Stimulated activated CD4-positive, alpha-beta T cell treated with anti-CD3 and anti-CD28 coated beads, Interleukin-4, amount 100 ng/mL, for 1 hour (primary cell): ENCODE data around the gene GNPTAB.

Source experiments
- DNase-seq: peaks from one replicate; pipeline ENCODE4 v3.0.0-alpha.2; 2020

GNPTAB gene

DNA sequence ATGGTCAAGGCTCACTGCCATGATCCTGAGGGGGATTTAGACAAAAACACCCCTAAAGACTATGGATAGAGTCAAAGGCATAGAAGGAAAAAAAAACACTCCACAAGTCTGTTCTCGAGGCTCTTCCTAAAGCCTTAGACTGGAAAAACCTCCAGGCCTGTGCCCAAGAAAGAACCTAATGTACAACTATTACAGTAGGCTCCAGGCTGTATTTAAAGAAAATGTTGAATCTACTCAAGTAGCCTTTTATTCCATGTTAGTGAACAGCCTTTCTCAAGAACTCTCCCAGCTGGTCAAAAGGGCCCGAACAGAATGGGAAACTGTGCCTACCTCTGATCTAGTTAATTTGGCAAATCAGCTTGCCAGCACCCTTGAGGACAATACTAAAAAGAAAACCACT lies 28.3 kb downstream of the GNPTAB start:
- no peak for DNase-seq

DNA sequence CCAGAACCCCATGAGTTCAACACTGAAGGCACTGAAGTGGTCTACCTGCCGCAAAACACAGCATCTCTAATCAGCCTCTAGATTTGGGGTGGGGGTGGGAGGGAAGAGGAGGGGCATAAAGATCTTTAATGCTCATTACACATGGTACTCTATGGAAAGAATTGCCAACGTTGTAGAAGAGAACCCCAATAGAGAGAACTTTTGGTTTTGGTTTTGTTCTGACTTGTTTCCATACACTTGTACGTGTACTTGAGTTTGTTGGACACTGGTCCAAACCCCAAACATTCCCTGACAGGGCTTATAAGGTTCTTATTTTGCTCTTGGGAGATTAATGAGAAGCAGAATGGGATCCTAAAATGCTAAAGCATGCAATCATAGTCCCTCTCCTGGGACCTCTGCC lies 31.0 kb downstream of the GNPTAB start:
- no peak for DNase-seq

DNA sequence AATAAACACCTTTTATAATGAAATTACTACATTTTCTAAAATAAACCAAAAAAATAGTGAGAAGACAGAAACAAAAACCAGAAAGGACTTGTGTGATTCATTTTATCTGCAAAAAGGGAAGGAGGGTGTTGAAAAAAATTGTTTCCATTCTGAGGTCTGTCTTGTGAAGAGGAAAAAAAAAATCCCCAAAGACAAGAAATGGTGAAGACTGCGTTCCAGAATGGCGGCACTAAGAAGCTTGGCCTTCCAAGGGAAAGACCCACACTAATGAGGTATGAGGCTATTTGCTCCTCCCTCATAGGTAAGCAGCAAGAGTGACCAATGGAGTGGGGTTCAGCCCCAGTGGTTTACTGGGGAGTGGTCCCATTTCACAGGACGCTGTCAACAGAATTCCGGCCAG lies 35.0 kb downstream of the GNPTAB start:
- DNase-seq = no peak

DNA sequence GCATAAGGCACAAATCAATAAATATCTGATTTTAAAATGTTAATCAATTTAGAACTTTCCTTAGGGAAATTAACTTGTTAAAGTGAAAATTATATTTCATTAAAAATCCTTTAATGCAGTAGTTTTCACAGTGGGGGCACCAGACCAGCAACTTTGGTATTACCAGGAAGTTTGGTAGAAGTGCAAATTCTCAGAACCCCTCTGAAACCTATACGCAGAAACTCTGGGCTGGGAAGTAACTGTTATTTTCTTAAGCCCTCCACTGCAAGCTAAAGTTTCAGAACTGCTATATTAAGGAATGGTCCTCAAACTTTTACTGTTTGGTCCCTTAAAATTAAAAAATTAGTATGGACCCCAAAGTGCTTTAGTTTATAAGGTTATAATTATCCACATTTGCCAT lies 35.7 kb downstream of the GNPTAB start:
- DNase-seq = no peak

DNA sequence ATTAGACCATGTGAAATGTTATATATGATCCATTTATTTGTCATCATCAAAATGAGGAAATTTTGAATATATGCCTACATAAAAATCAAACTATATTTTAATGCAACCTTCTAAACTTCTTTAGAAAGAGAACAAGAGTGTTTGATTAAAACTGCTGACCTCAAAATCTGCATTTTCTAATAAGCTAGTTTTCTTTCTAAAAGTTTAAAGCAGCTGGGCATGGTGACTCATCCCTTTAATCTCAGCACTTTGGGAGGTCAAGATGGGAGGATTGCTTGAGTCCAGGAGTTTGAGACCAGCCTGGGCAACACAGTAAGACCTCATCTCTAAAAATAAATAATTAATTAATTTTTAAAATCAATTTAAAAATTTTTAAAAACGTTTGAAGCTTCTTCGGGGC lies 36.2 kb downstream of the GNPTAB start:
- no peak for DNase-seq

DNA sequence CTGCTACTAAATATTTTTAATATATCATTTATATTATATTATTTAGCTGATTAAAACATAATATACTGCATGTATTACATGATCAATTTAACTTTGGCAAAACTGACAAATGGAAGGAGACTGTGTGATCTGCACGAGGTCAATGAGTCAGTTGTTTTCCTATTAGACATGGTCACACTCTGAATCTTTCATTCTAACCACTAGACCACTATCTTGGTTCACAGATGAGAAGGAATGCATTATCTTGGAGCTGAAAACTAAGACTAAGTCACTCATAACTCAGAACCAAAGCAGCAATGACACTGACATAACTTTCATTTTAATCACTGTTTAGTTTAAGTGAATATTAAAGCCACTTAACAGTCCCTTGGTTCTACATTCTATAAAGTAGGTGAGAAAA lies 37.4 kb downstream of the GNPTAB start:
- no peak for DNase-seq

DNA sequence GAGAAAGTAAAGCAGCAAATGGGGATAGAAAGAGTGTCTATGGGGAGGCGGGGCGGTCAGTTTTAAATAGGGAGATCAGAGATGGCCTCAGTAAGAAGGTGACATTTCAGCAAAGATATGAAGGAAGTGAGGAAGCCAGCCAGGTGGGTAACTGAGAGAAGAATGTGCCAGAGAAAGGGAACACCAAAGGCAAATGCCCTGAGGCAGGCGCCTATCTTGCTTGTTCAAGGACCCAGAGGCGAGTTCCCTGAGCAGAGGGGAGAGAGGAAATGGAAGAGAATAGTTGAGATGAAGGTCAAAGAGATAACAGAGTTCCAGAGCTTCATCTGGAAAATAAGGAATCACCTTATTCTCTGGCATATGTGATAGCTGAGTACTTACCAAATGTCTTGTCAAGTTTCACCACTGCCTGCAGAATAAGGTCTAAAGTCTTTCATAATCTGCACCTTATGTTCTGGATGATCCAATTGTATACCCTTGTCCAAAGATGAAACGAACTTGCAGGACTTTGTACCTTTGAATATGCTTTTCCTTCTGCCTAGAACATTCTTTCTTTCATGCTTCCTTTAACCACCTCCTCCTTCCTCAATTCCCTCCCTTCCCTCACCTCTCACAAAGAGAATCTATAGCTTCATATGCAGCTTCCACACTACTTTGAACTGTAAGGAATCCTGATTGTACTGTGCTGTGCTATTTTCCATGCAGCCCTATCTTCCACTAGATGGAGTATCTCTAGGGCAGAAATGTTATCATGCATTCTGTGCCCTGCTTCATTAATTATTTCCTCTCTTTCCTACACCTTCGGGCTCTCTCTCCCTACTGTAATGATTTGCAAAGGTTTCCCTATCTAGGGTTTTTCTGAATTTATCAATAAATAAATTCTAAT lies 38.5 kb downstream of the GNPTAB start:
- no peak for DNase-seq

DNA sequence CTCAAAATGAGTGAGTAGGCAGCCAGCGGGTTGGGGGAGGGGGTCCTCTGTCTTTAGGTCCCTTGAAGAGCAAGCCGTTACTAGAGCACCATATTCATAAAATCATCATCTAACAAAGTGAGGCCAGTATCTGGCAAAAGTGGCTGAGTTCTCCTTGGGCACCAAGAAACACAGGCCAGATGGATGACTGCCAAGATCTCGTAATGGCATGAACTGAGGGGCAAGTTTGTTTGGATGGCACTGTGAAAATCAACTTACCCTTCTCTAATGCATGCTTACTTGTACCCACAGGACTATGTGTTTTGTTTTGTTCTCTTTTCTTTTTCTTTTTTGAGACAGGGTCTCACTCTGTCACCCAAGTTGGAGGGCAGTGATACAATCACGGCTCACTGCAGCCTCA lies 41.6 kb downstream of the GNPTAB start:
- DNase-seq = no peak

DNA sequence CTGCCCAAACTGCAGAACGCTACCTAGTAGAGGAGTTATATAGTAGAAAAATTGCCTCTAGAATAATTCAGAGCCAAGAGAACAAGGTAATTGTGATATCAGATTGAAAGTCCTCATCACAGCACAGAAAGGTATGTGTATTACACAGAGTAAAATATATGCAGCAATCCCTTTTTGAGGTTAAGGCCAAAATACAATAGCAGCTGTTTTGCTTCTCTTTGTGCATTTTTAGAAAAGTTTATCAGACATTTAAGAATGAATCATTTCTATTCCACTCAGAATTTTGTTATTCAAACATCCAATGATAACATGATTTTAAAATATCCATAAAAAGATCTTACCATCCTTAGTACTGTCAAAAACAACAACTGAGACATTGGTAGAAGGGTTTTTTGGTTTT lies 45.1 kb downstream of the GNPTAB start:
- no peak for DNase-seq

DNA sequence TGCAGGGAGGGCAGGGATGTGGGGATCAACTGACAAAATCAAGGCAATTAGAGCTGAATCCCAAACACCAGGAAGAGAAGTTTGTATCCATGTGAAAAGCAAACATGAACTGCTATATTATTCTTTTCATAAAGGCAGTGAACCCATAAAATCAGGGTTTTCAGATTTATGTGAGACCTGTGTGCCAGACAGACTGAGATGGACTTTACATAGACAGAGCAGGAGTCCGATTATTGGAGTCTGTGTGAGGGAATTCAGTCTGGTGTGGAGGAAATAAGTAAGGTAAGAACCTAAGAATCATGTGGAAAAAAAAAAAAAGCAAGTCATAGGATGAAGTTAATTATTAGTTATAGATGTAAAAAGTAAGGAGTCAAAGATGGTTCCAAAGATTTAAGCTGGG lies 46.4 kb downstream of the GNPTAB start:
- no peak for DNase-seq

DNA sequence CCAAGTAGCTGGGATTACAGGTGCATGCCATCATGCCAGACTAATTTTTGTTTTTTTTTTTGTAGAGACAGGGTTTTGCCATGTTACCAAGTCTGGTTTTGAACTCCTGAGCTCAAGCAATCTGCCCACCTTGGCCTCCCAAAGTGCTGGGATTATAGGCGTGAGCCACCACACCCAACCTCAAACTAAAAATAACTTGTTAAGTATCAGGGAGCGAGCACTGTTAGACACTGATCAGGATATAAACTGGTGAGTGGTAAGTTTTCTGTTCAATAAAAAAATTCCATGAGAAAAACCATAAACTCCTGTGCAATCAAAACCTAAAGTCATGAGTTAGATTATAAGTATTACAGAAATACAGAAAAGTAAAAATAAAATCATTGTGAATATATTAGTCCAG lies 46.9 kb downstream of the GNPTAB start:
- DNase-seq = no peak

DNA sequence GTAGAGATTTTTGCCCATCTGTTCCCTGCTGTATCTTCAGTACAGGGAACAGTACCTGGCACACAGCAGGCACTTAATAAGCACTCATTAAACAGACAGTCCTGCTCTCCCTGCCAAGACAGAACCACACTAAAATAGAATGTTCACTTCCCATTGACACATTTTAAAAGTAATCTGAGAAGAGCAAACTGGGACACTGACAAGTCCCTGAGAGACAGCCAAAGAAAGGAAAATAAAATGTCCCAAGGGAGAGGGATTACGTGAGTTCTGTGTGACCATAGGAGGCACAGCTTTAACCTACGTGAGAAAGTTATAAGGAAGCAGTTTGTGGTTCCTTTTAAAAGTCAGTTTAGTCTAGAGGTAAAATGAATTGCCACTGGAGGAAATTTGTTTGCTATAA lies 47.6 kb downstream of the GNPTAB start:
- no peak for DNase-seq

DNA sequence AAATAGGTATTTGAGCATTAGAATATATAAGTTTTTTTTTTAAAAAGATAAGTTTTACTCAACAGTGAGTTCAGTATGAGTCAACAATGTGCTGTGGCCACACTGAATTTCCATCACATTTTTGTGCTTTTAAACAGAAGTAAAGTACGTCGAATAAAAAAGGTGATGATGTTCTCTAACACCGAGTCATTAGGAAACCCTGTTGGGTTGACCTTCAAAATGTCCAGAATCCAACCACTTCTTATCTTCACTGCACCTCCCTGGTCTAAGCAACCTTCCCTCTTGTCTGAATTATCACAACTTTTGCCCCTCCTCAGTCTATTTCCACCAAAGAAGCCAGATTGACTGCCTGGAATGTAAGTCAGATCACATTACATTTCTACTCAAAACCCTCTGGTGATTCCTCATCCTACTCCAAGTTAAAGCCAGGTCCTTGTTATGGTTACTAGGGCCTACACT lies 48.5 kb downstream of the GNPTAB start:
- no peak for DNase-seq

DNA sequence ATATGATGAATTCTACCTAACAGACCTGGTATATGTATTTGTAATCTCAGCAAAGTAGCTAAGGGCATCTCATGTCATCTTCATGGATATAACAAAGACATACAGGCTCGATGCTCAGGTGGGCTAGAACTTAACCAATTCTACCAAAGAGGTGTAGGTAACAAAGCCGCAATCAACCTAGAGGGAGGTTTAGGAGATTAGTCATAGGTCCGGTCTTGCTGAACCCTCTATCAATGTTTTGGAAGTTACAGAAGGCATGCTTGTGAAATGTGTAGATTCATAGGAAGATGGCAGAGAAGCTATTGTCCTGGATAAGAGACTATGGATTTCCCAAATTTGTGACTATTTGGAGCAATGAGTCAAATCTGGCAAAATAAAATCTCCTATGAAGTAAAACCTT lies 48.9 kb downstream of the GNPTAB start:
- no peak for DNase-seq

DNA sequence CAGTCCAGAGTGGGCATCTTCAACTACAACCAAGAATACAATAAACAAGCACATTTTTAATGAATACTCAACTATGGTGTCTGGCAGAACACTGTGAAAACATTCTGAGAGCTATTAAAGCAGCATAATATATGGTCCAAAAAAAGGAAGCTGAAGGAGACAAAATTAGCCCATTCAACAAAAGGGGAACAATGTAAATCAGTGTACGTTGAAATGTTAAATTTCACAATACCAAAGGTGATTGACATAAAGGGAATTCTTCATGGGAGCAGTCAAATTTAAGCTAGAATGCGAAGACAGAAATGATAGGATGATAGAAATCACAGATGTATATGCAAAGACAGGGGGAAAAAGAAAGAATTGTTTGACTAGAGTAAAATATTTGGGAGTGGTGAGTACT lies 50.2 kb downstream of the GNPTAB start:
- no peak for DNase-seq

DNA sequence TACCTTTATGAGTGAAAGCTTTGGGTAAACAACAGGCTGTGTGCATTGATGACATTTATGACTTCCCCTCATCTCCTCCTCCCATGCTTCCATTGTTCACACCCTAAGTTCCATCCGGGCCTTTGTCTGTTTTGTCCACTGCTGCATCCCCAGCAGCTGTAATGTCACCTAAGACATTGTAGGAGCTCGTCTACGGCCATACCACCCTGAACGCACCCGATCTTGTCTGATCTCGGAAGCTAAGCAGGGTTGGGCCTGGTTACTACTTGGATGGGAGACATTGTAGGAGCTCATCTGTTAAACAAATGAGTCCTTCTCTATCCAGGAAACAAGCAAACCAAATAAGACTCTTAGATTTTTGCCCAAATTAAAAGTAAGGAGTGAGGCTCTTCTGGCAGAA lies 51.1 kb downstream of the GNPTAB start:
- no peak for DNase-seq

DNA sequence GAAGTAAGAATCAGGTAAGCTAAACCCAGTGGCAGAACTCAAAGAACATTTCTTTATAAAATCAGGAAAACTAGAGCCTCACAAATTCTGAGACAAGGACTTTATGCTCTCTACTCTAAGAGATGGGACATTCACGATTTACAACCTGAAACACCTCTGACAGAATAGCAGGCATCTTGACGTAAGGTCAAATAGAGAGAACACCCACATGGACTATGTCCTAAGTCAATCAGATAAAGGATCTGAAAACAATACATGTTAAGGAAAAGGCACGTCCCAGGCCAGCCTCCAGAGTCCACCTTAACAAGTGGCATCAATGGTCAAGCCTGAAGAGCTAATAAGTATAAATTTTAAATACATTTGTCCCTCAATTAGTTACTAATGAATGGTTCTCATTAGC lies 51.6 kb downstream of the GNPTAB start:
- DNase-seq = no peak

DNA sequence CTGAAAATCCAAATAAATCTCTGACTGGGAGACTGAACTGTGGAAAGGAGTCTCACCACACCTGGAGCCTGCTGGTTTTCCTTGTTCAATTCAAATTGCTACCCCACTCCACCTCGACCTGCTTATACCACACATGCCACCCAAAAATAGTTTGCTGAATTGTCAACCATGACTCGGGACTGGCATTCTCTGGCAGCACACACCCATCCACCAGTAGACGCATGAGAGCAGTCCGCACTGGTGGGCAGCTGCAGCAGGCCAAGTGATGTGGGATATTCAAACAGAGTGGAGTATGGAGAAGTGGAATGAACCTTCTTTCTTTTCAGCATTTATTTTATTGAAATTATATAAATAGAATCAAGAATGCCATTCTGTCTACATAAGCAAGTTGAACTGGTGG lies 52.8 kb downstream of the GNPTAB start:
- DNase-seq = no peak

DNA sequence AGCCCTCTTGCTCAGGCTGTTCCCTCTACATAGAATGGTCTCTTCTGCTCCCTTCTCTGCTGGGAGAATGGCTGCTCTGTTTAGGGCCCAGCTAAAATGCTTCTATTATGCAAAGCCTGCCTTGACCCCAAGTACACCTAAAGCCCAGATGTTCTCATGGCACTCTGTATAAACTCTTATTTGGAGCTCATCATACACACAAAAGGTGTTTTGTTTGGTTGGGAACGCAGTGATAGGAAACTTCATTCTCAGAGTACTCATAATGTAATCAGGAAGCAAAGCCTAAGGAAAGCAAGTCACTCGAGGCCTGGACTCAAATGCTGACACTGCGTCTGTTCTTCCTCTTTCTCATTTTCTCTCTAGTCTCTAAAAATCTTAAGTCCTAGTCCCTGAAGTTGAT lies 53.3 kb downstream of the GNPTAB start:
- no peak for DNase-seq

DNA sequence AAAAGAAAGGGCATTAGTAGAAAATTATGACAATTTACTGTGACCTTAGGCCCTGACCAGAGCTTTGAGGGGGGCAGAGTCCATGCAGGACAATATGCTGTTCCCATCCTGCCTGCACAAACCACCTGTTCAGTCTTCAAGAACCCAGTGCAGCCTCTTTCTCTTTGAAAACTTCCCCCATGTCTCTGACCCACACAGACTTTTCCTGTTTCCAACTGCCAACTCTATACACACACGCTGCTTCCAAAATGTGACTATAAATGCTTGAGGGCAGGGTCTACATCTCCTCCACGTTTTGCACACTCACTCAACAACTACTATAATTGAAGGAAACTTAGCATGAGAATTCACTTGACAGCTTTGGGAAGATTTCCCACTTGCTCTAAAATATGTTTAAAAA lies 54.9 kb downstream of the GNPTAB start:
- DNase-seq = no peak

DNA sequence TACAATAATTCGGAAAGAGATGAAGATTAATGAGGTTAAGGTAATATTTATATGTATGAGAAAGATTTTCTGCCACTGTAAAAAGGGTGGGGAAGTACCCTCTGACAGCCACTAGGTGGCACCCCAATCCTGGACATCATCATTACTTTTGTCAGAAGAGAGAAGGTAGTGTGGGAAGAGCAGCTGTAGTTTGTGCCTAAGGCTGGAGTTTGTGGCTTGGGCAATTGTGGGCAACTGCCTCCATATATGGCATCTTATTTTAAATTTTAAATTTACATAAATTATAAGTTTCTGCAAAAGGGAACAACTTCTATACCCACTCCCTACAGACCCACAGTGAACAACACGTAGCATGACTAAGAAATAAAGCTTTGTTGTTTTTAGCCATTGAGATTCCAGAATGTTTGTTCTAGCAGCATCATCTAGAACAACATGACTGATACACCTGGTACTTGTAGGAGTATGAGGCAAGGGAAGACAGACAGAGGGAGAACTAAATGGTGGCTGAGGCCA lies 57.1 kb downstream of the GNPTAB start:
- peak; percentile 59 for DNase-seq

DNA sequence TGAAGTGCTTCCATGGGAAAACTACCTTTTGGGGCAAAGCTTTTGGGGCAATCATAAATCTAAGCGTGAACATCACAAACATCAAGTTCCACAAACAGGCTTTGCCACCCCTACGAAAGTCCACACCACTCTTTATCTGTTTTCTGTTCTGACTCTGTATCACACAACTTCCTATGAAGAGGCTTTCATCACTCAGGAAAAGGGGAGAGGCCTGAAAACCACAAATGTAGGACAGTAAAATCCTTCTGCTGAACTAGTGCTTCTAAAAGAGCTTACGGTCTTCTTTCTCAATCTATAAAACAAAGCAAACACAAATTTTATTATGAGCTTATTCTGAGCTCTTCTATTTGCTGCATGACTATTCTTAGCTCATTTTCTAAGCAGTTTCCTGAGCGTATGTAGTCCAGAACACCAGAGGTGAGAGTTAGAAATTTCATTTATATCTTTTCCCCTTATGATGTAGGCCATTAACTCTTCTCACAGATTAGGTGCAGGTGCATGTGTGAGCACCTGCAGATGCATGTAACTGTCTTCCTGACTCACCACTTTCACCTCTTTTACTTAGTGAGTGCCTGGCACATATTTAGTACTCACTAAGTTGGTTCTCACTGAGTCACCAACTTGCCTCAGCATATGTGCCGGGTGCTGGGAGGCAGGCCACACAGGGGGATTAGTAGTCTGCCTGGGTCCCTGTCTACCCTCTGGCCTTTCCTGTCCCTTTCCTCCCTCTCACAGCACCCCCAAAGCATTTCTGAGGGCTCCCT lies 58.6 kb downstream of the GNPTAB start:
- DNase-seq = no peak

DNA sequence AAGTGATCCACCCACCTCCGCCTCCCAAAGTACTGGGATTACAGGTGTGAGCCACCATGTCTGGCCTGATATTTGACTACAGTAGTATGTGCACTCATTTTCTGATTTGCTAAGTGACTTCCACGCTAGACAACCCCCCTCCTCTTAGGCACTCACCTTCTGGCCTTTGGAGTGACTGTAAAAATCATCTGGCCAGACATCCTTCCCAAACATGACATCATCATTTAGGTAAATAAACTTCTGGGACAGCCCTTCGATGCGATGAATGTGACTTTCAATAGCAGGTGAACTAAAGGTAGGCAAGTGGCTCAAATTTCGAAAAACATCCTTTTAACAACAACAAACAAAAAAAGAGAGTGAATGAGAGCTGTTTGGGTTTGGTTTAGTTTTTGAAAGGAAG lies 60.9 kb downstream of the GNPTAB start:
- DNase-seq = no peak

DNA sequence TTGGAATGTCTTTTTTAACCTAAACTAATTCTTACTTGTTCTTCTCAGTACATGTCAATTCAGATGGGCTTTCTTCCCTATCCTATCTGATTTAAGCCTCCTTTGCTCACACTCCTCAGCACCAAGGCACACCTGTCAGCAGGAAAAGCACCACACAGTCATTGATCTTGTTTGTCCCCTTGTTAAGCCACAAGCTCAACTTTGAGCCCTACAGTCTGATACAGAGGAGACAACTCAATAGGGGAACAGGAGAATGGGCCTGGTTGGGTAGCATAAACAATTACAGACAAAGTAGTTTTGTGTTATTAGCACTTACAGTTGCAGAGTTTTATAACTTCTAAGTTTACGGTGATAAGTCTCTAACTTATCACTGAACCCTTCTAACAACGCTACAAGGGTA lies 62.0 kb downstream of the GNPTAB start:
- DNase-seq = no peak
